GM12891 (cell line): ENCODE results near the gene CCDC112.

Source experiments
- POLR2A ChIP-seq: IDR thresholded peaks from 2 replicates; pipeline ENCODE4 v1.6.1; 2011; ENCODE audit warnings: low read depth, low read length, control low read depth
- POLR2AphosphoS5 ChIP-seq: IDR thresholded peaks from 2 replicates; pipeline ENCODE4 v1.6.1; 2011; ENCODE audit warnings: low read depth, low read length, control low read depth
- TAF1 ChIP-seq: IDR thresholded peaks from 2 replicates; pipeline ENCODE4 v1.6.1; 2011; ENCODE audit warnings: low read depth, low read length, control low read depth

GRCh38 chr5:115308815-115309214 is 12.4 kb upstream of the CCDC112 start:
- TF ChIP-seq POLR2A, result no peak
- TF ChIP-seq POLR2AphosphoS5, result no peak
- no peak for TF ChIP-seq TAF1
